Mesothelial cell of epicardium (in vitro differentiated cells): ENCODE results near the gene DYNC2LI1. TPM values are rescaled to one million over a fixed set of nuclear protein-coding genes. Genes with fewer than 3 reads are reported as not detected.
A peak's percentile ranks its signal among the peaks of the same experiment; 100 is the strongest.

Source experiments
- DNase-seq, 2 experiments: peaks; one replicate each; pipeline ENCODE4 v3.0.0; 2021; ENCODE audit warnings: low spot score in 2 of 2; ENCODE audit not compliant: unreplicated experiment in 2 of 2
- H3K27ac Mint-ChIP-seq: 2 replicates; pipeline ENCODE4 v1.8.0; 2021; ENCODE audit warnings: mixed read lengths
- H3K27me3 Mint-ChIP-seq: 2 replicates; pipeline ENCODE4 v1.8.0; 2021; ENCODE audit warnings: low read depth, mixed read lengths
- H3K36me3 Mint-ChIP-seq: 2 replicates; pipeline ENCODE4 v1.8.0; 2021; ENCODE audit warnings: mixed read lengths
- H3K4me1 Mint-ChIP-seq: 2 replicates; pipeline ENCODE4 v1.8.0; 2021; ENCODE audit warnings: mixed read lengths
- H3K4me3 Mint-ChIP-seq: 2 replicates; pipeline ENCODE4 v1.8.0; 2021; ENCODE audit warnings: mild to moderate bottlenecking, moderate library complexity, mixed read lengths
- H3K9me3 Mint-ChIP-seq: 2 replicates; pipeline ENCODE4 v1.8.0; 2021; ENCODE audit warnings: mixed read lengths
- CTCF ChIP-seq: fragments of 200-600 bp; sonication (generic); IDR thresholded peaks from one replicate; pipeline ENCODE4 v1.5.0; 2021; ENCODE audit warnings: antibody characterized with exemption; ENCODE audit not compliant: unreplicated experiment
- total RNA-seq: library from RNA; stranded (reverse); gene quantifications from 3 replicates; pipeline ENCODE4 v1.2.1, GENCODE V29; 2021

DYNC2LI1 gene
- total RNA-seq, 1 donor from 2014 or later: 30.7 TPM

DNA sequence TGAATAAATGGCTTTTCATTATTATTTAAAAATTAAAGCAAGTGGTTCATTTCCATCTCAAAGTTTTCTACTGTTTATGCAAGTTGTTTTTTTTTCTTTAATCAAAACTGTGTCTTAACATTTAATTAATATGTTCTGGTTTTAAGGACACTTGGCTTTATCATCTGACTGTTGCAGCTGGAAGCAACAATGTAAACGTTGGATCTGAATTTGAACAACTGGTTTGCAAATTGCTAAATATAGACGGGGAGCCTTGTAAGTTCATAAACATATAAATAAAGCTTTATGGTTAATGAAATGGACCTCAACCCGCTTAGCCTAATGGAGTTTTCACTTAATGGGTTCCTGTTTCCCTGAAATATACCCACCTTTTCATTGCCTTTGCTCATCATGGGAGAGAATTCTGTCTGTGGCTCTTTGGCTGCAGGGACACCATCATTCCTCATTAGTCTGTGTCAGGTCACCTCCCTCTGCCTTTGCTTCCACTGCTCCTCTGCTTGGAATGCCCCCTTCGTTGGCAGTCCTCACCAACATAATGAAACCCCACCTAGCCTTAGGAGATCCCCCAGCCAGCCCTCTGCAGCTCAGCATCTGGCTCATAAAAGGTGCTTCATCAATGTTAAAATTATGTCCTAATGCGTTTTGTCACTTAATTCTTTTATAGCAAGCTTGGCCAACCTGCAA lies 44.2 kb upstream of the DYNC2LI1 start:
- Mint-ChIP-seq H3K4me1 (peaks cover 10% of the 10 kb centered on the region), H3K27me3 (no peaks in the 10 kb centered on the region), H3K36me3 (peaks cover 2% of the 10 kb centered on the region), H3K4me3 (no peak overlapping the region), H3K9me3 (no peaks in the 10 kb centered on the region), H3K27ac (no peak overlapping the region)
- DNase-seq: no peak
- no peak for TF ChIP-seq CTCF

- Mint-ChIP-seq H3K27ac (no peak overlapping the region), H3K36me3 (peaks cover 2% of the 10 kb centered on the region), H3K4me3 (no peak overlapping the region), H3K4me1 (no peaks in the 10 kb centered on the region), H3K27me3 (no peaks in the 10 kb centered on the region), H3K9me3 (no peaks in the 10 kb centered on the region)
- no peak for TF ChIP-seq CTCF
- no peak for DNase-seq
Observed at GRCh38 chr2:43731211-43731610, 42.6 kb upstream of the DYNC2LI1 start.

DNA sequence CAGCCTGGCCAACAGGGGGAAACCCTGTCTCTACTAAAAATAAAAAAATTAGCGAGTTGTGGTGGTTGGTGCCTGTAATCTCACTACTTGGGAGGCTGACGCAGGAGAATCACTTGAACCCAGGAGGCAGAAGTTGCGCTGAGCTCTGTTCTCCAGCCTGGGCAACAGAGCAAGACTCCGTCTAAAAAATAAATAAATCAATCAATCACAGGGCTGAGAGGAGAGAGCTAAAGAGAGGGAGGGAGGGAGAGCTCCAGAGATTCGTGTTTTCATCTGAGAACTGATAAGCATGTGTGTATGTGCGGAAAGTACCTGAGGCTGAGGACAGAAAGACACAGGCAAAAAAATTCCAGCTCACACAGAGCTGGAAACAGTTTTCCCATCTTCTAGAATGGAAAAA lies 37.2 kb upstream of the DYNC2LI1 start:
- Mint-ChIP-seq H3K9me3 (no peaks in the 10 kb centered on the region), H3K27ac (no peak overlapping the region), H3K4me1 (peaks cover 4% of the 10 kb centered on the region), H3K4me3 (no peak overlapping the region), H3K36me3 (no peaks in the 10 kb centered on the region), H3K27me3 (no peaks in the 10 kb centered on the region)
- no peak for TF ChIP-seq CTCF
- no peak for DNase-seq

DNA sequence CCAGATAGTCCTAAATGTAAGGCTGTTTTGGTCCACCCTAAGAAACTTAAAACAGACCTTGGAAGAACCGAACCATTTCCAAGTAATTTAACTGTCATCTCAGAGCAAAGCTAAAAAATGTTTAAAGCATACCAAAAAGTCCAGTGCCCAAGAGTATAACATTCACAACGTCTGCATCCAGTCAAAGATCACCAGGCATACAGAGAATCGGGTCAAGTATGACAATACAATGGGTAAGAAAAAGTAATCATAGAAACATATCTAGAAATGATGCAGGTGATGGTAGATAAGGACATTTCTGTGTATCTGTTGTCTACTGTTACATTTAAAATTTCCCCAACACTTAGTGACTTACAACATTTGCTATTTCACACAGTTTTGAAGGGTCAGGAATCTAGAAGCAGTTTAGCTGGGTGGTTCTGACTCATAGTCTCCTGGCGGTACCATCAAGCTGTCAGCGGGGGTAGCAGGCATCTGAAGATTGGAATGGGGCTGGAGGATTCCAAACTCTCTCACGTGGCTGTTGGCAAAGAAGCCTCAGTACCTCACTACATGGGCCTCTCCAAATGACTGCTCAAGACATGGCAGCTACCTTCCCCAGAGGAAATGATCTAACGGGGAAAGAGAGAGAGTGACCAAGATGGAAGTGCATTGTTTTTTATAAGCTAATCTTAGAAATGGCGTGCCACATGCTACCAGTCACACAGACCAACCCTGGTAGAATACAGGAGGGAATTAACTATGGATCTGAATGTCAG lies 36.6 kb upstream of the DYNC2LI1 start:
- Mint-ChIP-seq H3K4me1 (peaks cover 4% of the 10 kb centered on the region), H3K27ac (peak overlapping the region; percentile 11), H3K27me3 (no peaks in the 10 kb centered on the region), H3K36me3 (no peaks in the 10 kb centered on the region), H3K9me3 (no peaks in the 10 kb centered on the region), H3K4me3 (no peak overlapping the region)
- TF ChIP-seq CTCF: no peak
- DNase-seq: no peak

GRCh38 chr2:43737855-43738254 lies 36.0 kb upstream of the DYNC2LI1 start:
- Mint-ChIP-seq H3K9me3 (no peaks in the 10 kb centered on the region), H3K4me3 (no peak overlapping the region), H3K36me3 (no peaks in the 10 kb centered on the region), H3K4me1 (peaks cover 4% of the 10 kb centered on the region), H3K27ac (no peak overlapping the region), H3K27me3 (no peaks in the 10 kb centered on the region)
- DNase-seq: no peak
- no peak for TF ChIP-seq CTCF
